Measurements from ENCODE around the gene ANKMY2. TPM values are rescaled to one million over a fixed set of nuclear protein-coding genes. Genes with fewer than 3 reads are reported as not detected.

ANKMY2 gene
- total and polyA plus RNA-seq, 2 donors (not counting 1 experiment from before 2014, with no cell fraction given): 34.3 to 50.4 TPM

GRCh38 chr7:16626388-16626787, 19.2 kb downstream of the ANKMY2 start:
- no peak overlapping the region for H3K9ac ChIP-seq (ENCODE audit: insufficient read depth, low read length)
- H3K4me1 ChIP-seq (ENCODE audit: control insufficient read depth, extremely low read depth, insufficient read depth, low read length): no peaks in the 10 kb centered on the region
- H3K4me3 ChIP-seq (replicated peaks in 1 of 4; ENCODE audit: control extremely low read depth in 1 of 4, insufficient read depth in 1 of 4, low read depth in 3 of 4, low read length in 4 of 4): no peak overlapping the region
- no peaks in the 10 kb centered on the region for H3K27me3 ChIP-seq (ENCODE audit: control insufficient read depth, insufficient read depth, low read length)
- H3K27ac ChIP-seq (ENCODE audit: insufficient read depth, low read length): no peak overlapping the region
- H3K4me2 ChIP-seq (ENCODE audit: extremely low read depth, insufficient read depth, low read length): no peak overlapping the region
- no peaks in the 10 kb centered on the region for H3K9me3 ChIP-seq (ENCODE audit: control insufficient read depth, insufficient read depth, low read depth, low read length)
- TF ChIP-seq EZH2 (IDR thresholded peaks at IDR 0.05; ENCODE audit: low read length, missing control alignments): no peak
- H3K79me2 ChIP-seq (ENCODE audit: control insufficient read depth, insufficient read depth, low read length): no peaks in the 10 kb centered on the region
- no peaks in the 10 kb centered on the region for H4K20me1 ChIP-seq (ENCODE audit: control insufficient read depth, extremely low read depth, insufficient read depth, low read length)
- no peak for DNase-seq (ENCODE audit: low read depth in 2 of 2)
- H2AFZ ChIP-seq (ENCODE audit: low read length): no peak overlapping the region
- H3K36me3 ChIP-seq (ENCODE audit: control insufficient read depth, insufficient read depth, low read length): peaks cover 4% of the 10 kb centered on the region

GRCh38 chr7:16619979-16620408, 25.6 kb downstream of the ANKMY2 start:
- Histone ChIP-seq H3K9ac (ENCODE audit: insufficient read depth, low read length) (no peak overlapping the region), H3K9me3 (ENCODE audit: control insufficient read depth, insufficient read depth, low read depth, low read length) (no peaks in the 10 kb centered on the region), H3K4me1 (ENCODE audit: control insufficient read depth, extremely low read depth, insufficient read depth, low read length) (no peaks in the 10 kb centered on the region), H4K20me1 (ENCODE audit: control insufficient read depth, extremely low read depth, insufficient read depth, low read length) (no peaks in the 10 kb centered on the region), H3K4me3 (replicated peaks in 1 of 4; ENCODE audit: control extremely low read depth in 1 of 4, insufficient read depth in 1 of 4, low read depth in 3 of 4, low read length in 4 of 4) (no peak overlapping the region), H2AFZ (ENCODE audit: low read length) (no peak overlapping the region), H3K27ac (ENCODE audit: insufficient read depth, low read length) (no peak overlapping the region), H3K27me3 (ENCODE audit: control insufficient read depth, insufficient read depth, low read length) (no peaks in the 10 kb centered on the region), H3K4me2 (ENCODE audit: extremely low read depth, insufficient read depth, low read length) (no peak overlapping the region), H3K79me2 (ENCODE audit: control insufficient read depth, insufficient read depth, low read length) (no peaks in the 10 kb centered on the region), H3K36me3 (ENCODE audit: control insufficient read depth, insufficient read depth, low read length) (peaks cover 8% of the 10 kb centered on the region)
- no peak for TF ChIP-seq EZH2 (IDR thresholded peaks at IDR 0.05; ENCODE audit: low read length, missing control alignments)
- TF ChIP-seq CTCF (conservative IDR thresholded peaks at IDR 0.05 in 1 of 2, IDR thresholded peaks at IDR 0.05 in 1 of 2; ENCODE audit: low read depth in 1 of 2, low read length in 2 of 2): no peak
- peak; percentile 9 to 45 for DNase-seq (ENCODE audit: low read depth in 2 of 2)

GRCh38 chr7:16616542-16616941, 29.0 kb downstream of the ANKMY2 start:
- no peak overlapping the region for H3K27ac ChIP-seq (ENCODE audit: insufficient read depth, low read length)
- TF ChIP-seq EZH2 (IDR thresholded peaks at IDR 0.05; ENCODE audit: low read length, missing control alignments): no peak
- no peak for TF ChIP-seq CTCF (conservative IDR thresholded peaks at IDR 0.05 in 1 of 2, IDR thresholded peaks at IDR 0.05 in 1 of 2; ENCODE audit: low read depth in 1 of 2, low read length in 2 of 2)
- H2AFZ ChIP-seq (ENCODE audit: low read length): no peak overlapping the region
- H4K20me1 ChIP-seq (ENCODE audit: control insufficient read depth, extremely low read depth, insufficient read depth, low read length): no peaks in the 10 kb centered on the region
- H3K36me3 ChIP-seq (ENCODE audit: control insufficient read depth, insufficient read depth, low read length): peaks cover 5% of the 10 kb centered on the region
- H3K27me3 ChIP-seq (ENCODE audit: control insufficient read depth, insufficient read depth, low read length): no peaks in the 10 kb centered on the region
- no peaks in the 10 kb centered on the region for H3K4me1 ChIP-seq (ENCODE audit: control insufficient read depth, extremely low read depth, insufficient read depth, low read length)
- H3K9me3 ChIP-seq (ENCODE audit: control insufficient read depth, insufficient read depth, low read depth, low read length): no peaks in the 10 kb centered on the region
- H3K4me3 ChIP-seq (replicated peaks in 1 of 4; ENCODE audit: control extremely low read depth in 1 of 4, insufficient read depth in 1 of 4, low read depth in 3 of 4, low read length in 4 of 4): no peak overlapping the region
- no peaks in the 10 kb centered on the region for H3K79me2 ChIP-seq (ENCODE audit: control insufficient read depth, insufficient read depth, low read length)
- H3K4me2 ChIP-seq (ENCODE audit: extremely low read depth, insufficient read depth, low read length): no peak overlapping the region
- no peak overlapping the region for H3K9ac ChIP-seq (ENCODE audit: insufficient read depth, low read length)
- DNase-seq (ENCODE audit: low read depth in 2 of 2): no peak
